ENCODE results near the gene ZNF618. TPM values are rescaled to one million over a fixed set of nuclear protein-coding genes. Genes with fewer than 3 reads are reported as not detected.

ZNF618 gene
- polyA plus RNA-seq, 4 donors, result 0.22 to 5.5 (median 1.9) TPM

- DNase-seq, result no peak
- no peak overlapping the region for H3K27ac ChIP-seq (ENCODE audit: low read depth in 1 of 3, low read length in 2 of 3)
- WGBS, 3 donors, result 60 to 65% (median 61%) methylated on average over 7 of the region's 7 CpGs
- H3K9me3 ChIP-seq (ENCODE audit: control insufficient read depth in 2 of 2, insufficient read depth in 1 of 2, low read depth in 1 of 2, low read length in 1 of 2), result no peaks in the 10 kb centered on the region
- H3K4me1 ChIP-seq (ENCODE audit: control insufficient read depth in 3 of 3, insufficient read depth in 2 of 3, low read depth in 1 of 3, low read length in 2 of 3), result peaks cover 0 to 6% (median 0%) of the 10 kb centered on the region in 3 donors
- no peak for FAIRE-seq
- peaks cover 0 to 23% (median 0%) of the 10 kb centered on the region in 3 donors for H3K36me3 ChIP-seq (ENCODE audit: control insufficient read depth in 3 of 3, insufficient read depth in 2 of 3, low read depth in 1 of 3, low read length in 3 of 3)
- no peak overlapping the region for H3K4me3 ChIP-seq (ENCODE audit: low read depth in 1 of 3, low read length in 3 of 3)
- no peaks in the 10 kb centered on the region for H3K27me3 ChIP-seq (ENCODE audit: control insufficient read depth in 3 of 3, insufficient read depth in 3 of 3, low read length in 3 of 3)
Measured at GRCh38 chr9:114087721-114088120, 211.6 kb downstream of the ZNF618 start.

- DNase-seq (no peak), FAIRE-seq (no peak)
- WGBS, 3 donors, result 79 to 89% (median 85%) methylated on average over 7 of the region's 7 CpGs
- H3K36me3 ChIP-seq (ENCODE audit: control insufficient read depth in 3 of 3, insufficient read depth in 2 of 3, low read depth in 1 of 3, low read length in 3 of 3), result peaks cover 0 to 33% (median 0%) of the 10 kb centered on the region in 3 donors
- no peaks in the 10 kb centered on the region for H3K9me3 ChIP-seq (ENCODE audit: control insufficient read depth in 2 of 2, insufficient read depth in 1 of 2, low read depth in 1 of 2, low read length in 1 of 2)
- no peak overlapping the region for H3K4me3 ChIP-seq (ENCODE audit: low read depth in 1 of 3, low read length in 3 of 3)
- H3K4me1 ChIP-seq (ENCODE audit: control insufficient read depth in 3 of 3, insufficient read depth in 2 of 3, low read depth in 1 of 3, low read length in 2 of 3), result no peaks in the 10 kb centered on the region
- no peaks in the 10 kb centered on the region for H3K27me3 ChIP-seq (ENCODE audit: control insufficient read depth in 3 of 3, insufficient read depth in 3 of 3, low read length in 3 of 3)
- no peak overlapping the region for H3K27ac ChIP-seq (ENCODE audit: low read depth in 1 of 3, low read length in 2 of 3)
Measured at GRCh38 chr9:114088571-114089170, 212.6 kb downstream of the ZNF618 start.

- no peaks in the 10 kb centered on the region for H3K27me3 ChIP-seq (ENCODE audit: control insufficient read depth in 3 of 3, insufficient read depth in 3 of 3, low read length in 3 of 3)
- no peak for DNase-seq
- H3K4me3 ChIP-seq (ENCODE audit: low read depth in 1 of 3, low read length in 3 of 3), result no peak overlapping the region
- H3K4me1 ChIP-seq (ENCODE audit: control insufficient read depth in 3 of 3, insufficient read depth in 2 of 3, low read depth in 1 of 3, low read length in 2 of 3), result no peaks in the 10 kb centered on the region
- H3K36me3 ChIP-seq (ENCODE audit: control insufficient read depth in 3 of 3, insufficient read depth in 2 of 3, low read depth in 1 of 3, low read length in 3 of 3), result peaks cover 0 to 39% (median 0%) of the 10 kb centered on the region in 3 donors
- WGBS, 3 donors, result 82 to 86% (median 82%) methylated on average over 4 of the region's 4 CpGs
- no peak overlapping the region for H3K27ac ChIP-seq (ENCODE audit: low read depth in 1 of 3, low read length in 2 of 3)
- FAIRE-seq, result no peak
- H3K9me3 ChIP-seq (ENCODE audit: control insufficient read depth in 2 of 2, insufficient read depth in 1 of 2, low read depth in 1 of 2, low read length in 1 of 2), result no peaks in the 10 kb centered on the region
Measured at GRCh38 chr9:114089206-114089840, 213.2 kb downstream of the ZNF618 start.

GRCh38 chr9:114090798-114091197 lies 214.7 kb downstream of the ZNF618 start:
- Histone ChIP-seq H3K27me3 (ENCODE audit: control insufficient read depth in 3 of 3, insufficient read depth in 3 of 3, low read length in 3 of 3) (no peaks in the 10 kb centered on the region), H3K36me3 (ENCODE audit: control insufficient read depth in 3 of 3, insufficient read depth in 2 of 3, low read depth in 1 of 3, low read length in 3 of 3) (peaks cover 0 to 52% (median 4%) of the 10 kb centered on the region in 3 donors), H3K27ac (ENCODE audit: low read depth in 1 of 3, low read length in 2 of 3) (no peak overlapping the region), H3K9me3 (ENCODE audit: control insufficient read depth in 2 of 2, insufficient read depth in 1 of 2, low read depth in 1 of 2, low read length in 1 of 2) (no peaks in the 10 kb centered on the region), H3K4me1 (ENCODE audit: control insufficient read depth in 3 of 3, insufficient read depth in 2 of 3, low read depth in 1 of 3, low read length in 2 of 3) (peaks cover 0 to 3% (median 0%) of the 10 kb centered on the region in 3 donors), H3K4me3 (ENCODE audit: low read depth in 1 of 3, low read length in 3 of 3) (no peak overlapping the region)
- FAIRE-seq (no peak), DNase-seq (no peak)
- WGBS, 3 donors, result 83 to 94% (median 90%) methylated on average over 4 of the region's 4 CpGs

- Histone ChIP-seq H3K36me3 (ENCODE audit: control insufficient read depth in 3 of 3, insufficient read depth in 2 of 3, low read depth in 1 of 3, low read length in 3 of 3) (peaks cover 0 to 56% (median 4%) of the 10 kb centered on the region in 3 donors), H3K9me3 (ENCODE audit: control insufficient read depth in 2 of 2, insufficient read depth in 1 of 2, low read depth in 1 of 2, low read length in 1 of 2) (no peaks in the 10 kb centered on the region), H3K27me3 (ENCODE audit: control insufficient read depth in 3 of 3, insufficient read depth in 3 of 3, low read length in 3 of 3) (no peaks in the 10 kb centered on the region), H3K4me3 (ENCODE audit: low read depth in 1 of 3, low read length in 3 of 3) (no peak overlapping the region), H3K4me1 (ENCODE audit: control insufficient read depth in 3 of 3, insufficient read depth in 2 of 3, low read depth in 1 of 3, low read length in 2 of 3) (peaks cover 0 to 13% (median 0%) of the 10 kb centered on the region in 3 donors), H3K27ac (ENCODE audit: low read depth in 1 of 3, low read length in 2 of 3) (no peak overlapping the region)
- FAIRE-seq (no peak), DNase-seq (no peak)
- WGBS, 3 donors, result 84 to 91% (median 89%) methylated on average over 8 of the region's 8 CpGs
Measured at GRCh38 chr9:114091711-114092110, 215.6 kb downstream of the ZNF618 start.

- DNase-seq, result no peak
- no peak for FAIRE-seq
- Histone ChIP-seq H3K9me3 (ENCODE audit: control insufficient read depth in 2 of 2, insufficient read depth in 1 of 2, low read depth in 1 of 2, low read length in 1 of 2) (no peaks in the 10 kb centered on the region), H3K27me3 (ENCODE audit: control insufficient read depth in 3 of 3, insufficient read depth in 3 of 3, low read length in 3 of 3) (no peaks in the 10 kb centered on the region), H3K4me1 (ENCODE audit: control insufficient read depth in 3 of 3, insufficient read depth in 2 of 3, low read depth in 1 of 3, low read length in 2 of 3) (peaks cover 0 to 19% (median 0%) of the 10 kb centered on the region in 3 donors), H3K4me3 (ENCODE audit: low read depth in 1 of 3, low read length in 3 of 3) (no peak overlapping the region), H3K27ac (ENCODE audit: low read depth in 1 of 3, low read length in 2 of 3) (no peak overlapping the region), H3K36me3 (ENCODE audit: control insufficient read depth in 3 of 3, insufficient read depth in 2 of 3, low read depth in 1 of 3, low read length in 3 of 3) (peaks cover 0 to 63% (median 4%) of the 10 kb centered on the region in 3 donors)
- whole genome bisulfite sequencing, 3 donors, result 81 to 88% (median 84%) methylated on average over 3 to 4 of the region's 4 CpGs
Measured at GRCh38 chr9:114092336-114092735, 216.2 kb downstream of the ZNF618 start.

- no peak overlapping the region for H3K4me3 ChIP-seq (ENCODE audit: low read depth in 1 of 3, low read length in 3 of 3)
- H3K9me3 ChIP-seq (ENCODE audit: control insufficient read depth in 2 of 2, insufficient read depth in 1 of 2, low read depth in 1 of 2, low read length in 1 of 2), result no peaks in the 10 kb centered on the region
- DNase-seq (no peak), FAIRE-seq (no peak)
- H3K4me1 ChIP-seq (ENCODE audit: control insufficient read depth in 3 of 3, insufficient read depth in 2 of 3, low read depth in 1 of 3, low read length in 2 of 3), result peaks cover 0 to 19% (median 0%) of the 10 kb centered on the region in 3 donors
- no peak overlapping the region for H3K27ac ChIP-seq (ENCODE audit: low read depth in 1 of 3, low read length in 2 of 3)
- WGBS, 3 donors, result 87 to 92% (median 90%) methylated on average over 4 of the region's 4 CpGs
- H3K27me3 ChIP-seq (ENCODE audit: control insufficient read depth in 3 of 3, insufficient read depth in 3 of 3, low read length in 3 of 3), result no peaks in the 10 kb centered on the region
- H3K36me3 ChIP-seq (ENCODE audit: control insufficient read depth in 3 of 3, insufficient read depth in 2 of 3, low read depth in 1 of 3, low read length in 3 of 3), result peaks cover 0 to 65% (median 4%) of the 10 kb centered on the region in 3 donors
Measured at GRCh38 chr9:114093031-114093471, 216.9 kb downstream of the ZNF618 start.

- peaks cover 0 to 19% (median 2%) of the 10 kb centered on the region in 3 donors for H3K4me1 ChIP-seq (ENCODE audit: control insufficient read depth in 3 of 3, insufficient read depth in 2 of 3, low read depth in 1 of 3, low read length in 2 of 3)
- no peak for FAIRE-seq
- H3K27ac ChIP-seq (ENCODE audit: low read depth in 1 of 3, low read length in 2 of 3), result no peak overlapping the region
- WGBS, 3 donors, result 84 to 89% (median 88%) methylated on average over 8 to 9 of the region's 9 CpGs
- peaks cover 0 to 3% (median 0%) of the 10 kb centered on the region in 3 donors for H3K27me3 ChIP-seq (ENCODE audit: control insufficient read depth in 3 of 3, insufficient read depth in 3 of 3, low read length in 3 of 3)
- DNase-seq, result no peak
- peaks cover 0 to 65% (median 4%) of the 10 kb centered on the region in 3 donors for H3K36me3 ChIP-seq (ENCODE audit: control insufficient read depth in 3 of 3, insufficient read depth in 2 of 3, low read depth in 1 of 3, low read length in 3 of 3)
- H3K9me3 ChIP-seq (ENCODE audit: control insufficient read depth in 2 of 2, insufficient read depth in 1 of 2, low read depth in 1 of 2, low read length in 1 of 2), result no peaks in the 10 kb centered on the region
- no peak overlapping the region for H3K4me3 ChIP-seq (ENCODE audit: low read depth in 1 of 3, low read length in 3 of 3)
Measured at GRCh38 chr9:114093761-114094505, 217.8 kb downstream of the ZNF618 start.
